Caki2 (cell line): ENCODE results near the gene IGF2BP2. TPM values are rescaled to one million over a fixed set of nuclear protein-coding genes. Genes with fewer than 3 reads are reported as not detected.
A peak's percentile ranks its signal among the peaks of the same experiment; 100 is the strongest.
"Not testable (repeated sequence)": the region's sequence is repeated elsewhere in the genome, so short reads cannot be mapped to it uniquely, and the experiment has no call there.

Source experiments
- DNase-seq: peaks from one replicate; pipeline ENCODE4 v3.0.0-alpha.2; 2015; ENCODE audit warnings: low read depth
- in situ Hi-C: cut with HindIII; loops from 2 replicates; pipeline ENCODE4 v1.10.0; 2016; ENCODE audit warnings: low sequenced_read_pairs, low pct_unique_long_range_greater_than_20kb, mixed read lengths
- total RNA-seq: library from RNA; depleted of rRNA; stranded (reverse); fragments of >200 nt; shearing (Covaris generic); gene quantifications from 2 replicates; pipeline ENCODE4 v1.2.3, GENCODE V29; 2014; ENCODE audit warnings: low replicate concordance

The IGF2BP2 gene
- total RNA-seq, 1 experiment from 2014 or later = 23.0 TPM

- no peak for DNase-seq
- in situ Hi-C loops = no loop called here
These were observed 115.4 kb downstream of the IGF2BP2 start for GRCh38 chr3:185709251-185709955.

GRCh38 chr3:185708392-185708791 is 116.5 kb downstream of the IGF2BP2 start:
- in situ Hi-C loops = no loop called here
- no peak for DNase-seq

GRCh38 chr3:185705498-185705897 is 119.3 kb downstream of the IGF2BP2 start:
- no peak for DNase-seq

GRCh38 chr3:185702262-185703225 is 122.3 kb downstream of the IGF2BP2 start:
- in situ Hi-C loops = no loop called here

More at GRCh38 chr3:185705498-185705897, 119.3 kb downstream of the IGF2BP2 start:
- in situ Hi-C loops = no loop called here

GRCh38 chr3:185701611-185702261 is 123.1 kb downstream of the IGF2BP2 start:
- in situ Hi-C loops = no loop called here
- no peak for DNase-seq

More at GRCh38 chr3:185702262-185703225, 122.3 kb downstream of the IGF2BP2 start:
- no peak for DNase-seq

GRCh38 chr3:185699927-185700326 is 124.9 kb downstream of the IGF2BP2 start:
- DNase-seq = no peak
- in situ Hi-C loops = no loop called here

- DNase-seq, in situ Hi-C loops: not testable (repeated sequence)
These were observed 127.6 kb downstream of the IGF2BP2 start for GRCh38 chr3:185697228-185697627.

- no peak for DNase-seq
- in situ Hi-C loops = no loop called here
These were observed 128.8 kb downstream of the IGF2BP2 start for GRCh38 chr3:185696039-185696438.

- DNase-seq = no peak
These were observed 130.7 kb downstream of the IGF2BP2 start for GRCh38 chr3:185693985-185694653.

GRCh38 chr3:185691622-185692021 is 133.2 kb downstream of the IGF2BP2 start:
- no peak for DNase-seq
- in situ Hi-C loops = no loop called here

More at GRCh38 chr3:185693985-185694653, 130.7 kb downstream of the IGF2BP2 start:
- in situ Hi-C loops = no loop called here

- in situ Hi-C loops = no loop called here
These were observed 137.5 kb downstream of the IGF2BP2 start for GRCh38 chr3:185687271-185687878.

GRCh38 chr3:185685231-185686035 is 139.4 kb downstream of the IGF2BP2 start:
- in situ Hi-C loops = no loop called here
- no peak for DNase-seq

More at GRCh38 chr3:185687271-185687878, 137.5 kb downstream of the IGF2BP2 start:
- DNase-seq = no peak

GRCh38 chr3:185680231-185680630 is 144.6 kb downstream of the IGF2BP2 start:
- in situ Hi-C loops = no loop called here

GRCh38 chr3:185678027-185678426 is 146.8 kb downstream of the IGF2BP2 start:
- no peak for DNase-seq
- in situ Hi-C loops = no loop called here

More at GRCh38 chr3:185680231-185680630, 144.6 kb downstream of the IGF2BP2 start:
- DNase-seq = no peak

- peak; percentile 48 for DNase-seq
- in situ Hi-C loops = no loop called here
These were observed 147.6 kb downstream of the IGF2BP2 start for GRCh38 chr3:185677146-185677829.

GRCh38 chr3:185667574-185667973 is 157.3 kb downstream of the IGF2BP2 start:
- in situ Hi-C loops = no loop called here
- no peak for DNase-seq
